Skin epidermis (tissue), 12 donors: ENCODE data around the gene PACS1.
A peak's percentile ranks its signal among the peaks of the same experiment; 100 is the strongest.
"Not testable (repeated sequence)": the region's sequence is repeated elsewhere in the genome, so short reads cannot be mapped to it uniquely, and the experiment has no call there.

Experiments used
- H3K27ac ChIP-seq, 21 experiments: fragments of 200-600 bp; sonication (generic) in 11 of 21; one replicate each; pipeline ENCODE4 v1.5.0; 2020; ENCODE audit warnings: mild to moderate bottlenecking in 3 of 21, inconsistent platforms in 2 of 21, moderate library complexity in 2 of 21
- H3K4me3 ChIP-seq, 7 experiments: fragments of 200-600 bp; sonication (generic) in 2 of 7; one replicate each; pipeline ENCODE4 v1.5.0; 2020; ENCODE audit warnings: inconsistent platforms in 2 of 7, mild to moderate bottlenecking in 2 of 7, moderate library complexity in 1 of 7

The PACS1 gene

GRCh38 chr11:66071381-66071801, 1.3 kb downstream of the PACS1 start:
- peak overlapping the region in 20 of 21 experiments; percentile 79 to 99 (median 95) for H3K27ac ChIP-seq
- peak overlapping the region; percentile 61 to 93 (median 88) for H3K4me3 ChIP-seq

GRCh38 chr11:66072081-66072480, 2.0 kb downstream of the PACS1 start:
- Histone ChIP-seq H3K4me3 (peak overlapping the region in 4 of 7 experiments; percentile 61 to 92 (median 86)), H3K27ac (peak overlapping the region in 7 of 21 experiments; percentile 88 to 99 (median 96))

GRCh38 chr11:66072518-66072917, 2.4 kb downstream of the PACS1 start:
- Histone ChIP-seq H3K27ac (peak overlapping the region in 2 of 21 experiments; percentile 98 to 99), H3K4me3 (peak overlapping the region in 1 of 7 experiments; percentile 81)

- no peak overlapping the region for H3K27ac ChIP-seq
- H3K4me3 ChIP-seq, result no peak overlapping the region
These were observed 3.6 kb downstream of the PACS1 start for GRCh38 chr11:66073669-66074068.

- H3K4me3 ChIP-seq, result no peak overlapping the region
- no peak overlapping the region for H3K27ac ChIP-seq
These were observed 5.2 kb downstream of the PACS1 start for GRCh38 chr11:66075273-66075672.

- H3K27ac ChIP-seq, result no peak overlapping the region
- no peak overlapping the region for H3K4me3 ChIP-seq
These were observed 6.5 kb downstream of the PACS1 start for GRCh38 chr11:66076561-66076960.

- no peak overlapping the region for H3K27ac ChIP-seq
- H3K4me3 ChIP-seq, result no peak overlapping the region
These were observed 7.9 kb downstream of the PACS1 start for GRCh38 chr11:66077927-66078326.

- H3K27ac ChIP-seq, result peak overlapping the region in 1 of 21 experiments; percentile 61
These were observed 8.9 kb downstream of the PACS1 start for GRCh38 chr11:66078949-66079348.

GRCh38 chr11:66080055-66080817, 10.2 kb downstream of the PACS1 start:
- Histone ChIP-seq H3K4me3 (no peak overlapping the region), H3K27ac (peak overlapping the region in 20 of 21 experiments; percentile 27 to 89 (median 70))

More at GRCh38 chr11:66078949-66079348, 8.9 kb downstream of the PACS1 start:
- not testable (repeated sequence) for H3K4me3 ChIP-seq

- Histone ChIP-seq H3K4me3 (peak overlapping the region in 1 of 7 experiments; percentile 13), H3K27ac (peak overlapping the region in 20 of 21 experiments; percentile 4 to 89 (median 70))
These were observed 11.4 kb downstream of the PACS1 start for GRCh38 chr11:66081505-66081904.

GRCh38 chr11:66082946-66083698, 13.1 kb downstream of the PACS1 start:
- Histone ChIP-seq H3K27ac (peak overlapping the region in 11 of 21 experiments; percentile 16 to 89 (median 77)), H3K4me3 (no peak overlapping the region)

GRCh38 chr11:66083767-66084166, 13.7 kb downstream of the PACS1 start:
- peak overlapping the region in 5 of 21 experiments; percentile 27 to 89 (median 58) for H3K27ac ChIP-seq

GRCh38 chr11:66084821-66085475, 14.9 kb downstream of the PACS1 start:
- Histone ChIP-seq H3K4me3 (no peak overlapping the region), H3K27ac (peak overlapping the region in 3 of 21 experiments; percentile 1 to 41 (median 27))

More at GRCh38 chr11:66083767-66084166, 13.7 kb downstream of the PACS1 start:
- H3K4me3 ChIP-seq, result no peak overlapping the region

- Histone ChIP-seq H3K27ac (peak overlapping the region in 1 of 21 experiments; percentile 9), H3K4me3 (no peak overlapping the region)
These were observed 17.3 kb downstream of the PACS1 start for GRCh38 chr11:66087148-66087908.

GRCh38 chr11:66089067-66089466, 19.0 kb downstream of the PACS1 start:
- no peak overlapping the region for H3K27ac ChIP-seq
- H3K4me3 ChIP-seq, result no peak overlapping the region

- no peak overlapping the region for H3K4me3 ChIP-seq
- no peak overlapping the region for H3K27ac ChIP-seq
These were observed 20.2 kb downstream of the PACS1 start for GRCh38 chr11:66090288-66090687.

GRCh38 chr11:66092125-66092524, 22.1 kb downstream of the PACS1 start:
- not testable (repeated sequence) for H3K4me3 ChIP-seq, H3K27ac ChIP-seq

GRCh38 chr11:66099746-66100145, 29.7 kb downstream of the PACS1 start:
- not testable (repeated sequence) for H3K4me3 ChIP-seq
- peak overlapping the region in 3 of 21 experiments; percentile 30 to 70 (median 36) for H3K27ac ChIP-seq
